ENCODE measurements around the gene CLSTN2. TPM values are rescaled to one million over a fixed set of nuclear protein-coding genes. Genes with fewer than 3 reads are reported as not detected.

Gene CLSTN2
- total RNA-seq, 1 experiment from 2014 or later = 0.68 TPM

DNA sequence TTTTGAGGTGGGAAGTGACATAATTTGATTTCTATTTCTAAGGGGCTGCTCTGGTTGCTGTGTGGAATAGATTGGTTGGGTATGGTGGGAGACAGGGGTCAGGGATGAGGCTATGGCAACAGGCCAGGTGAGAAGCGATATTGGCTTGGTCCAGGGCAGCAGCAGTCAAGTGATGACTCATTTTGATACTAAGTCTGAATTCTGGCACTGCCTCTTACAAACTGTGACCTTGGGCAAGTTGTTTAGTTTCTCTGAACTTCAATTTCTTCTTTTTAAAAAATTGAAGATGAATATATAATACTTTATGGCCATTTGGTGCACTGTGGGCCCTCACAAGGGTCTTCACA is 40.4 kb upstream of the CLSTN2 start:
- H4K20me1 ChIP-seq (ENCODE audit: control insufficient read depth, insufficient read depth, insufficient read length) = no peaks in the 10 kb centered on the region
- no peak overlapping the region for H2AK5ac ChIP-seq (ENCODE audit: insufficient read length, low read length)
- no peak overlapping the region for H3K27ac ChIP-seq (ENCODE audit: insufficient read length, low read depth, low read length)
- no peak overlapping the region for H4K8ac ChIP-seq (replicated peaks; ENCODE audit: insufficient read length, low read depth, low read length)
- H3K23ac ChIP-seq (ENCODE audit: insufficient read length, low read depth, low read length) = no peak overlapping the region
- DNase-seq = no peak
- no peak overlapping the region for H3K56ac ChIP-seq (ENCODE audit: insufficient read length, low read depth, low read length)
- no peak overlapping the region for H2BK5ac ChIP-seq (ENCODE audit: insufficient read length, low read length)
- H3T11ph ChIP-seq (ENCODE audit: low read length) = no peak overlapping the region
- Mint-ChIP-seq H3K4me3 (no peak overlapping the region), H3K4me1 (no peaks in the 10 kb centered on the region), H3K27me3 (ENCODE audit: low read depth) (no peaks in the 10 kb centered on the region), H3K36me3 (ENCODE audit: insufficient read depth in 1 of 3, low read depth in 3 of 3) (peaks cover 0 to 6% (median 3%) of the 10 kb centered on the region in 3 experiments; a peak in 2 of 7 replicates), H3K9me3 (peaks cover 3 to 4% of the 10 kb centered on the region in 2 experiments; a peak in 4 of 5 replicates), H3K27ac (no peak overlapping the region)
- no peak overlapping the region for H4K91ac ChIP-seq (ENCODE audit: insufficient read length, low read depth, low read length)
- H3K23me2 ChIP-seq (ENCODE audit: insufficient read length, low read depth, low read length, poor library complexity, severe bottlenecking) = no peaks in the 10 kb centered on the region
- TF ChIP-seq, protein P1, sequence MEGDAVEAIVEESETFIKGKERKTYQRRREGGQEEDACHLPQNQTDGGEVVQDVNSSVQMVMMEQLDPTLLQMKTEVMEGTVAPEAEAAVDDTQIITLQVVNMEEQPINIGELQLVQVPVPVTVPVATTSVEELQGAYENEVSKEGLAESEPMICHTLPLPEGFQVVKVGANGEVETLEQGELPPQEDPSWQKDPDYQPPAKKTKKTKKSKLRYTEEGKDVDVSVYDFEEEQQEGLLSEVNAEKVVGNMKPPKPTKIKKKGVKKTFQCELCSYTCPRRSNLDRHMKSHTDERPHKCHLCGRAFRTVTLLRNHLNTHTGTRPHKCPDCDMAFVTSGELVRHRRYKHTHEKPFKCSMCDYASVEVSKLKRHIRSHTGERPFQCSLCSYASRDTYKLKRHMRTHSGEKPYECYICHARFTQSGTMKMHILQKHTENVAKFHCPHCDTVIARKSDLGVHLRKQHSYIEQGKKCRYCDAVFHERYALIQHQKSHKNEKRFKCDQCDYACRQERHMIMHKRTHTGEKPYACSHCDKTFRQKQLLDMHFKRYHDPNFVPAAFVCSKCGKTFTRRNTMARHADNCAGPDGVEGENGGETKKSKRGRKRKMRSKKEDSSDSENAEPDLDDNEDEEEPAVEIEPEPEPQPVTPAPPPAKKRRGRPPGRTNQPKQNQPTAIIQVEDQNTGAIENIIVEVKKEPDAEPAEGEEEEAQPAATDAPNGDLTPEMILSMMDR (conservative IDR thresholded peaks at IDR 0.05) = no peak
- H3K4me1 ChIP-seq (ENCODE audit: insufficient read depth, low read length) = no peaks in the 10 kb centered on the region
- no peaks in the 10 kb centered on the region for H3K79me1 ChIP-seq (ENCODE audit: insufficient read depth, low read depth, low read length, poor library complexity, severe bottlenecking)
- H3K9me3 ChIP-seq (ENCODE audit: control insufficient read depth, low read depth, low read length) = no peaks in the 10 kb centered on the region
- no peak overlapping the region for H3K9ac ChIP-seq (ENCODE audit: extremely low read depth, insufficient read length, low read length)
- no CpG with 5 or more reads among the region's 1 CpG for WGBS (ENCODE audit: extremely low coverage, insufficient read length, low lambda C conversion rate)
- no peak overlapping the region for H2BK15ac ChIP-seq (ENCODE audit: low read depth, low read length)
- H2AFZ ChIP-seq (ENCODE audit: low read length) = no peak overlapping the region
- H2BK120ac ChIP-seq (ENCODE audit: low read depth, low read length, poor library complexity, severe bottlenecking) = no peak overlapping the region
- no peak overlapping the region for H2BK20ac ChIP-seq (ENCODE audit: low read depth, low read length, poor library complexity, severe bottlenecking)
- H4K5ac ChIP-seq (ENCODE audit: insufficient read length, low read depth, low read length) = no peak overlapping the region
- no peaks in the 10 kb centered on the region for H3K79me2 ChIP-seq (ENCODE audit: insufficient read depth, low read length)
- no peak overlapping the region for H2BK12ac ChIP-seq (ENCODE audit: insufficient read length, low read depth, low read length)
- H3K4me2 ChIP-seq (ENCODE audit: insufficient read depth, insufficient read length, low read length) = no peak overlapping the region
- H3K14ac ChIP-seq (ENCODE audit: insufficient read depth, low read length) = no peak overlapping the region
- no peak overlapping the region for H3K4ac ChIP-seq (ENCODE audit: low read depth, low read length)
- H3K27me3 ChIP-seq (ENCODE audit: insufficient read depth, low read length) = no peaks in the 10 kb centered on the region
- H3K18ac ChIP-seq (ENCODE audit: insufficient read length, low read depth, low read length) = no peak overlapping the region

All from H9 (cell line).